HUES48 (cell line): ENCODE results near the gene TLX3.
A peak's percentile ranks its signal among the peaks of the same experiment; 100 is the strongest.

Experiments
- H3K27ac ChIP-seq: one replicate; pipeline ENCODE4 v1.7.0; 2013; ENCODE audit warnings: low read depth, low read length, inconsistent platforms
- H3K27me3 ChIP-seq: 2 replicates; pipeline ENCODE4 v1.6.1; 2013; ENCODE audit warnings: mild to moderate bottlenecking, low read length; ENCODE audit not compliant: control insufficient read depth, insufficient read depth
- H3K36me3 ChIP-seq: 2 replicates; pipeline ENCODE4 v1.6.1; 2013; ENCODE audit warnings: low read length; ENCODE audit not compliant: control insufficient read depth, insufficient read depth
- H3K4me1 ChIP-seq: 2 replicates; pipeline ENCODE4 v1.6.1; 2013; ENCODE audit warnings: mild to moderate bottlenecking, low read length; ENCODE audit not compliant: control insufficient read depth, insufficient read depth
- H3K4me3 ChIP-seq: 2 replicates; pipeline ENCODE4 v1.5.1; 2013; ENCODE audit warnings: mild to moderate bottlenecking, low read depth, low read length
- H3K9ac ChIP-seq: 2 replicates; pipeline ENCODE4 v1.6.1; 2013; ENCODE audit warnings: mild to moderate bottlenecking, low read depth, low read length, moderate library complexity
- H3K9me3 ChIP-seq: 2 replicates; pipeline ENCODE4 v1.6.1; 2013; ENCODE audit warnings: low read length; ENCODE audit not compliant: control insufficient read depth, insufficient read depth

Gene TLX3

GRCh38 chr5:171314728-171315385 lies 5.8 kb downstream of the TLX3 start:
- Histone ChIP-seq H3K9me3 (no peaks in the 10 kb centered on the region), H3K27ac (no peak overlapping the region), H3K36me3 (no peaks in the 10 kb centered on the region), H3K27me3 (peaks cover 100% of the 10 kb centered on the region), H3K4me1 (peaks cover 11% of the 10 kb centered on the region; the same call in 1 of the 2 replicates), H3K9ac (no peak overlapping the region), H3K4me3 (no peak overlapping the region)

GRCh38 chr5:171315386-171315891 lies 6.4 kb downstream of the TLX3 start:
- Histone ChIP-seq H3K9ac (no peak overlapping the region), H3K36me3 (no peaks in the 10 kb centered on the region), H3K4me3 (no peak overlapping the region), H3K27ac (no peak overlapping the region), H3K27me3 (peaks cover 100% of the 10 kb centered on the region), H3K4me1 (peaks cover 11% of the 10 kb centered on the region; the same call in 1 of the 2 replicates), H3K9me3 (no peaks in the 10 kb centered on the region)

- peaks cover 100% of the 10 kb centered on the region for H3K27me3 ChIP-seq
- no peak overlapping the region for H3K4me3 ChIP-seq
- no peaks in the 10 kb centered on the region for H3K36me3 ChIP-seq
Observed at GRCh38 chr5:171315925-171316257, 6.8 kb downstream of the TLX3 start.

GRCh38 chr5:171316258-171317121 lies 7.4 kb downstream of the TLX3 start:
- Histone ChIP-seq H3K9ac (no peak overlapping the region), H3K4me3 (no peak overlapping the region; the same call in 1 of the 2 replicates), H3K36me3 (no peaks in the 10 kb centered on the region), H3K27ac (no peak overlapping the region), H3K27me3 (peaks cover 100% of the 10 kb centered on the region), H3K9me3 (no peaks in the 10 kb centered on the region), H3K4me1 (peaks cover 6% of the 10 kb centered on the region; the same call in 1 of the 2 replicates)

More at GRCh38 chr5:171315925-171316257, 6.8 kb downstream of the TLX3 start:
- Histone ChIP-seq H3K9me3 (no peaks in the 10 kb centered on the region), H3K4me1 (peaks cover 7% of the 10 kb centered on the region; the same call in 1 of the 2 replicates), H3K9ac (no peak overlapping the region), H3K27ac (no peak overlapping the region)

- peaks cover 100% of the 10 kb centered on the region for H3K27me3 ChIP-seq
- peaks cover 6% of the 10 kb centered on the region; the same call in 1 of the 2 replicates for H3K4me1 ChIP-seq
- no peak overlapping the region for H3K4me3 ChIP-seq
- H3K9me3 ChIP-seq, result no peaks in the 10 kb centered on the region
- H3K9ac ChIP-seq, result no peak overlapping the region
- no peak overlapping the region for H3K27ac ChIP-seq
- H3K36me3 ChIP-seq, result no peaks in the 10 kb centered on the region
Observed at GRCh38 chr5:171317230-171317629, 8.2 kb downstream of the TLX3 start.

GRCh38 chr5:171318026-171318425 lies 9.0 kb downstream of the TLX3 start:
- Histone ChIP-seq H3K4me3 (0 out of 2 replicates have a peak overlapping the region, but pooled peaks have one; percentile 12), H3K36me3 (no peaks in the 10 kb centered on the region), H3K9me3 (no peaks in the 10 kb centered on the region), H3K27ac (no peak overlapping the region), H3K4me1 (peaks cover 6% of the 10 kb centered on the region; the same call in 1 of the 2 replicates), H3K27me3 (peaks cover 100% of the 10 kb centered on the region), H3K9ac (no peak overlapping the region)

GRCh38 chr5:171321447-171321846 lies 12.4 kb downstream of the TLX3 start:
- H3K36me3 ChIP-seq, result no peaks in the 10 kb centered on the region
- H3K9ac ChIP-seq, result no peak overlapping the region
- no peak overlapping the region for H3K27ac ChIP-seq
- H3K27me3 ChIP-seq, result peaks cover 97% of the 10 kb centered on the region
- no peak overlapping the region for H3K4me3 ChIP-seq
- H3K4me1 ChIP-seq, result peaks cover 6% of the 10 kb centered on the region; the same call in 1 of the 2 replicates
- H3K9me3 ChIP-seq, result no peaks in the 10 kb centered on the region

- H3K9me3 ChIP-seq, result no peaks in the 10 kb centered on the region
- H3K27me3 ChIP-seq, result peaks cover 96% of the 10 kb centered on the region
- no peak overlapping the region for H3K27ac ChIP-seq
- no peak overlapping the region for H3K9ac ChIP-seq
- no peaks in the 10 kb centered on the region for H3K36me3 ChIP-seq
- H3K4me1 ChIP-seq, result peaks cover 4% of the 10 kb centered on the region; the same call in 1 of the 2 replicates
- no peak overlapping the region for H3K4me3 ChIP-seq
Observed at GRCh38 chr5:171322527-171322926, 13.5 kb downstream of the TLX3 start.

GRCh38 chr5:171323007-171323406 lies 14.0 kb downstream of the TLX3 start:
- Histone ChIP-seq H3K27ac (no peak overlapping the region), H3K4me3 (no peak overlapping the region), H3K36me3 (no peaks in the 10 kb centered on the region), H3K27me3 (peaks cover 96% of the 10 kb centered on the region), H3K4me1 (no peaks in the 10 kb centered on the region; the same call in 1 of the 2 replicates), H3K9me3 (no peaks in the 10 kb centered on the region), H3K9ac (no peak overlapping the region)

- Histone ChIP-seq H3K4me3 (no peak overlapping the region), H3K9ac (no peak overlapping the region), H3K36me3 (no peaks in the 10 kb centered on the region), H3K4me1 (no peaks in the 10 kb centered on the region; the same call in 1 of the 2 replicates), H3K27me3 (peaks cover 94% of the 10 kb centered on the region), H3K9me3 (no peaks in the 10 kb centered on the region), H3K27ac (no peak overlapping the region)
Observed at GRCh38 chr5:171323806-171324632, 15.0 kb downstream of the TLX3 start.
